Thymus (tissue), 11 donors: ENCODE measurements around the gene CLSTN1. TPM values are rescaled to one million over a fixed set of nuclear protein-coding genes. Genes with fewer than 3 reads are reported as not detected.

ENCODE experiments used
- DNase-seq, 9 donors: peaks; one replicate each; pipeline ENCODE4 v3.0.0-alpha.2; 2013; ENCODE audit warnings: low spot score in 9 of 9, low read depth in 6 of 9, missing footprints in 1 of 9
- H3K27ac ChIP-seq, 2 donors: one replicate each; pipeline ENCODE4 v1.5.1; 2013; ENCODE audit warnings: control low read depth in 1 of 2, low read depth in 1 of 2, low read length in 1 of 2, mild to moderate bottlenecking in 1 of 2, moderate library complexity in 1 of 2
- H3K27me3 ChIP-seq, 2 donors: one replicate each; pipeline ENCODE4 v1.5.1; 2013; ENCODE audit warnings: low read length in 1 of 2; ENCODE audit not compliant: control insufficient read depth in 2 of 2, insufficient read depth in 1 of 2
- H3K36me3 ChIP-seq, 2 donors: one replicate each; pipeline ENCODE4 v1.5.1; 2013; ENCODE audit warnings: low read length in 1 of 2, mild to moderate bottlenecking in 1 of 2, moderate library complexity in 1 of 2; ENCODE audit not compliant: control insufficient read depth in 2 of 2, insufficient read depth in 2 of 2
- H3K4me1 ChIP-seq, 2 donors: one replicate each; pipeline ENCODE4 v1.5.1; 2013; ENCODE audit warnings: low read length in 2 of 2; ENCODE audit not compliant: control insufficient read depth in 2 of 2, insufficient read depth in 2 of 2
- H3K4me3 ChIP-seq, 2 donors: one replicate each; pipeline ENCODE4 v1.5.1; 2013; ENCODE audit warnings: low read length in 2 of 2, control low read depth in 1 of 2, mild to moderate bottlenecking in 1 of 2
- H3K9me3 ChIP-seq, 2 donors: one replicate each; pipeline ENCODE4 v1.5.1; 2013; ENCODE audit warnings: low read length in 1 of 2, mild to moderate bottlenecking in 1 of 2; ENCODE audit not compliant: control insufficient read depth in 2 of 2, insufficient read depth in 1 of 2
- WGBS: extraction: QIAGEN DNeasy Blood & Tissue Kit; methylation state at CpG from one replicate; pipeline ENCODE4 v1.1.7; 2013; 5-methylcytosine and 5-hydroxymethylcytosine counted together
- polyA plus RNA-seq: library from polyadenylated mRNA; stranded (reverse); fragments of 200-250 nt; gene quantifications from one replicate; pipeline ENCODE4 v1.2.3, GENCODE V29; 2013
- total RNA-seq: library from RNA; stranded (reverse); fragments of 120-200 nt; gene quantifications from one replicate; pipeline ENCODE4 v1.2.4, GENCODE V29; 2013
- donor health status: healthy.

CLSTN1 gene
- total and polyA plus RNA-seq, 2 donors, result 27.0 to 63.1 TPM

DNA sequence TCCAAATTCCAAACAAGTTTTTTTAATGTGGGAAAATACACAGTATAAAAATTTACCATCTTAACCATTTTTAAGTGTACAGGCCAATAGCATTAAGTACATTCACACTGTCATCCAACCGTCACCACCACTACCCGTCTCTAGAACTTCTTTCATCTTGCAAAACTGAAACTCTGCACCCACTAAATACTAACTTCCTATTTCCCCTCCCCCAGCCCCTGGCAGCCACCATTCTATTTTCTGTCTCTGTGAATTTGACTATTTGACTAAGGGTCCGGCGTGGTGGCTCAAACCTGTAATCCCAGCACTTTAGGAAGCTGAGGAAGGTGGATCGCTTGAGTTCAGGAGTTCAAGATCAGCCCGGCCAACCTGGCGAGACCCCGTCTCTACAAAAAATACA lies 36.1 kb downstream of the CLSTN1 start:
- H3K4me3 ChIP-seq, result no peak overlapping the region
- 59% methylated on average over 8 of the region's 8 CpGs for WGBS
- H3K4me1 ChIP-seq, result peaks cover 16 to 37% of the 10 kb centered on the region in 2 donors
- no peaks in the 10 kb centered on the region for H3K9me3 ChIP-seq
- peak overlapping the region; percentile 77 to 79 for H3K27ac ChIP-seq
- DNase-seq, result peak in 8 of 9 donors; percentile 40 to 86 (median 55)
- no peaks in the 10 kb centered on the region for H3K27me3 ChIP-seq
- H3K36me3 ChIP-seq, result no peaks in the 10 kb centered on the region

DNA sequence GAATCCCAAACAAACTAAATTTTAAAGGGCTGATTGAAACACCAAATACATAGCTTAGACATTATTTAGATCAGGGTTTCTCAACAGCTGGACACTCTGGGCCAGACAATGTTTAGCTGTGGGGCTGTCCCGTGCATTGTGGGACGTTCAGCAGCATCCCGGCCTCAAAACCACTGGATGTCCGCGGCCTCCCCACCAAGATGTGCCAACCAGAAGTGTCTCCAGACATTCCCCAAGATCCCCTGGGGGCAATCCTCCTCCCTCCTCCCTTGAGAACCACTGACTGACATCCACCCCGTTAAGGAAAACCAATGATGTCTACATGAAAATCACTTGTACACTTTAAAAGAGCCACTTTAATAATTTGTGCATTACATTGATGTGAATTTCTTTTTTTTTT lies 38.4 kb downstream of the CLSTN1 start:
- Histone ChIP-seq H3K9me3 (no peaks in the 10 kb centered on the region), H3K27ac (no peak overlapping the region), H3K4me3 (no peak overlapping the region), H3K4me1 (peaks cover 16 to 30% of the 10 kb centered on the region in 2 donors), H3K36me3 (peaks cover 0 to 3% of the 10 kb centered on the region in 2 donors), H3K27me3 (no peaks in the 10 kb centered on the region)
- no peak for DNase-seq
- WGBS, result 97% methylated on average over 6 of the region's 6 CpGs

DNA sequence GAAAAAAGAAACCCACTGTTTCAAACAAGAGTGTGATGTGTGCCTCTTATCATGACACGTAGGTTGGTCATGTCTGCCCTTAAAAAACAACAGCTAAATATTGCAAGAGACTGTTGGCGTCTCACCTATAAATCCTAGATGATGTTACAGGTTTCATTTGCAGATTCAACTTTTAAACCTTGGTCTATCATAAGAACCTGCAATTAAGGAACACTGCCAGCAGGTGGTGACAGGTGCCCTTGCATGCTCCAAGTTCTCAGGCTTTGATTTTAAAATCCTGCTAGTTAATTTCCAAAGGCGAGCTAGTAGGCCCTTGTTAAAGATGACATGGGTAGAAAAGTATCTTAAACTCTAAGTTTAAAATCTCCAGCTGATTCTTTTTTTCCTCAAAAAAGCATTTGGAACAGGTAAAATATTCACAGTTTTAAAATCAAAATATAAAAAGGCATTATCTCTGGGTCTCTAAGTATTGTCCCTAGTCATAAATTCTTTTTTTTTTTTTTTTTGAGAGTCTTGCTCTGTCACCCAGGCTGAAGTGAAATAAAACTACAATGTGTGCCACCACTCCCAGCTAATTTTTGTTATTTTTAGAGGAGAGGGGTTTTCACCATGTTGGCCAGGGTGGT lies 39.1 kb downstream of the CLSTN1 start:
- peaks cover 0 to 3% of the 10 kb centered on the region in 2 donors for H3K36me3 ChIP-seq
- no peaks in the 10 kb centered on the region for H3K9me3 ChIP-seq
- H3K4me1 ChIP-seq, result peaks cover 16 to 30% of the 10 kb centered on the region in 2 donors
- no peak overlapping the region for H3K27ac ChIP-seq
- WGBS, result 67% methylated on average over 3 of the region's 3 CpGs
- no peaks in the 10 kb centered on the region for H3K27me3 ChIP-seq
- DNase-seq, result peak; percentile 39 to 88 (median 71)
- no peak overlapping the region for H3K4me3 ChIP-seq

DNA sequence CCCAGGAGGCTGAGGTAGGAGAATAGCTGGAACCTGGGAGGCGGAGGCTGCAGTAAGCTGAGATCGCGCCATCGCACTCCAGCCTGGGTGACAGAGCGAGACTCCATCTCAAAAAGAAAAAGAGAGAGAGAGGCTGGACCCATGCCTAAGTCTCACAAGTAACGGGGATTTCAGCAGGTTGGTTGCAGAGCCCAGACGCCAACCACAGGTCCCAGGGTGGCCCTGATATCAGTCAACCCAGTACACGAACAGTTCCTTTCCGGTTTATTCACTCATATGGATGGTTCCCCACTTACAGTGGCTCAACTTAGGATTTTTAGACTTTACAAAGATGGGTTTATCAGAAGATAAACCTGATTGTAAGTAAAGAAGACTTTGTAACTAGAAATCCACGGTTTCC lies 40.9 kb downstream of the CLSTN1 start:
- Histone ChIP-seq H3K4me3 (no peak overlapping the region), H3K27me3 (no peaks in the 10 kb centered on the region), H3K36me3 (peaks cover 0 to 3% of the 10 kb centered on the region in 2 donors), H3K4me1 (peaks cover 12 to 26% of the 10 kb centered on the region in 2 donors), H3K9me3 (no peaks in the 10 kb centered on the region), H3K27ac (no peak overlapping the region)
- DNase-seq, result no peak
- WGBS, result 98% methylated on average over 10 of the region's 10 CpGs

DNA sequence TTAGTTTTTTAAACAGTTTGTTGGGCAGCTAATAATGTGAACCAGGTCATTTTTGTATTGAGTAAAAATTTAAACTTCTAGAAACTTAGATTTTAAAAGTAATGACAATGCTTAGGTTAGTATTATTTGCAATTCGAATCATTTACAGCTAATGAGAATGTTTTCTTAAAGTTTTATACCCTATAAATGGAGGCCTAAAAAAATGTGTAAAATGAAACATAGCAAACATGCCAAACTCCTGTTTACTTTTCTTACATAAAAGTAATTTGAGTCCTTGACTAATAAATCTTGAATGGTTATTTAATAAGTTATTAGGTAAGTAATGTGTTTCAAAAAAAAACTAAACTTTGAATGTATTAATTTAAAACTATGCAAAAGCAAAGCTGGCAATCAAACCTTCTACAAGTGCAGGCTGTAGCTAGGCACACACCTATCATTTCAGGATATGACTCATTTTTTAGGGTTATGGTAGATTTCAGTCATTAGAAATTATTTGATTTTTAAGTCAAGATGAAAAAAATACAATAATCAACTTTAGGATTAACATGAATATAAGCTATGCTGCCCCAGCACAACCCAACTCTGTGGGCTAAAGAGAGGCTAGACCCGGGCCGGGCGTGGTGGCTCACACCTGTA lies 41.5 kb downstream of the CLSTN1 start:
- peaks cover 9 to 19% of the 10 kb centered on the region in 2 donors for H3K4me1 ChIP-seq
- H3K27ac ChIP-seq, result no peak overlapping the region
- no peak overlapping the region for H3K4me3 ChIP-seq
- DNase-seq, result no peak
- H3K9me3 ChIP-seq, result no peaks in the 10 kb centered on the region
- 96% methylated on average over 4 of the region's 4 CpGs for WGBS
- no peaks in the 10 kb centered on the region for H3K27me3 ChIP-seq
- peaks cover 0 to 3% of the 10 kb centered on the region in 2 donors for H3K36me3 ChIP-seq

DNA sequence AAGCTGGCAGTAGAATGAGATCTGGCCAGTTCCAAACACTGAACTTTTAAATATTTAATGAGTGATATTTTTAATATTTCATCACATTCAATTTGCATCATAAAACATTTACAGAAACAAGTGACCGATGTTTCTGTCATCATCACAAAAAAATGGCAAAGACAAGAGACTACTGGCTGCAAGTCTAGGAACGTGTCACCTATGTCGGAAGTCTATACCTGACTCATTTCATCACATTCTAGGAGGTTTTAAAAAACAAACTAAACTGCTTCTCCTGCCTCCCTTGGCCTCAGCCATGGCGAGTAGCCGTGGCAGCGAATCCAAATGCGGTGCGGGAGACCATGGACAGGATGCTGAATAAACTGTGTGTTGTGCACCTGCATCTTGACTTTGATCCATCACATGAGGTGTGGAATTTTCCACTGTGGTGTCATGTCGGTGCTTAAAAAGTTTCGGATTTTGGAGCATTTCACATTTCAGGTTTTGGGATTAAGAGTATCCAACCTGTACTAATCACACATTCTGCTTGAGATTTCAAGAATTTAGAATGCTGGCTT lies 43.1 kb downstream of the CLSTN1 start:
- Histone ChIP-seq H3K27me3 (no peaks in the 10 kb centered on the region), H3K36me3 (peaks cover 0 to 3% of the 10 kb centered on the region in 2 donors), H3K4me1 (peaks cover 0 to 3% of the 10 kb centered on the region in 2 donors), H3K27ac (no peak overlapping the region), H3K4me3 (no peak overlapping the region), H3K9me3 (no peaks in the 10 kb centered on the region)
- no peak for DNase-seq
- WGBS, result 96% methylated on average over 10 of the region's 10 CpGs

DNA sequence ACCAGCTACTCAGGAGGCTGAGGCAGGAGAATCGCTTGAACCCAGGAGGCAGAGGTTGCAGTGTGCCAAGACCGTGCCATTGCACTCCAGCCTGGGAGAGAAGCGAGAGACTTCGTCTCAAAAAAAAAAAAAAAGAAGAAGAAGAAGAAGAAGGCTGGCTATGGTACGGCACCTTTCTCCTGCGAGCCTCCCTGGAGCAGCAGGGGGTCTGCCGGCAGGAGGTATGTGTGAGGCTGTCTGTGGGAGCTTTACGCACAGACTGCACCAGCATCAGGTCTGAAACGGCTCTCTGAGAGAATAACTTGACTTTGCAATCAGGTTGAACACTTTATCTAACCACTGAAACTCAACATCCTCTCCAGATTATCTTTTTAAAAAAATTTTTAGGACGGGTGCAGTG lies 44.9 kb downstream of the CLSTN1 start:
- Histone ChIP-seq H3K4me3 (no peak overlapping the region), H3K27ac (no peak overlapping the region), H3K36me3 (peaks cover 0 to 5% of the 10 kb centered on the region in 2 donors), H3K4me1 (peaks cover 0 to 3% of the 10 kb centered on the region in 2 donors), H3K27me3 (no peaks in the 10 kb centered on the region), H3K9me3 (no peaks in the 10 kb centered on the region)
- DNase-seq, result no peak
- whole genome bisulfite sequencing, result 97% methylated on average over 10 of the region's 10 CpGs

DNA sequence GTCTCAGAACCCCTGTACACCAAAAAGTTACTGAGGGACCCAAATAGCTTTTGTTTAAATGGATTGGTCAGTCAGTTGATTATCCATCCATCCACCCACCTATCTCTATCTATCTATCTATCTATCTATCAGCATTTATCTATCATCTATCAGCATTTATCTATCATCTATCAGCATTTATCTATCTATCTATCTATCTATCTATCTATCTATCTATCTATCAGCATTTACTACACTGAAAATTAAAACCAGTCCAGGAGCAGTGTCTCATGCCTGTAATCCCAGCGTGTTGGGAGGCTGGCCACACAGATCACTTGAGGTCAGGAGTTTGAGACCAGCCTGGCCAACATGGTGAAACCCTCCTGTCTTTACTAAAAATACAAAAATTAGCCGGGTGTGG lies 47.1 kb downstream of the CLSTN1 start:
- DNase-seq, result no peak
- H3K4me3 ChIP-seq, result no peak overlapping the region
- no peaks in the 10 kb centered on the region for H3K9me3 ChIP-seq
- peaks cover 14 to 16% of the 10 kb centered on the region in 2 donors for H3K36me3 ChIP-seq
- H3K27ac ChIP-seq, result no peak overlapping the region
- WGBS, result 98% methylated on average over 2 of the region's 2 CpGs
- H3K27me3 ChIP-seq, result no peaks in the 10 kb centered on the region
- H3K4me1 ChIP-seq, result peaks cover 0 to 3% of the 10 kb centered on the region in 2 donors
